SK-N-SH (cell line): ENCODE data around the gene PRSS56. TPM values are rescaled to one million over a fixed set of nuclear protein-coding genes. Genes with fewer than 3 reads are reported as not detected.

Source experiments
- CTCF ChIA-PET: fragments of 300-600, 350-600 bp; formaldehyde crosslinking; extraction: SDS; loops from one replicate; lab custom pipeline; 2021; lab: Yijun Ruan, JAX
- POLR2A ChIA-PET: fragments of 350-600 bp; sonication (Branson Sonifier 250); formaldehyde crosslinking; extraction: SDS; loops from one replicate; lab custom pipeline; 2020; ENCODE audit warnings: antibody characterized with exemption, inconsistent platforms; lab: Yijun Ruan, JAX
- DNase-seq: peaks from one replicate; pipeline ENCODE4 v3.0.0; 2012
- H2AFZ ChIP-seq: fragments of 200-600 bp; sonication (generic); 2 replicates; pipeline ENCODE4 v1.8.1; 2016; ENCODE audit warnings: antibody characterized with exemption, mild to moderate bottlenecking, low read depth
- H3F3A ChIP-seq: fragments of 200-600 bp; sonication (generic); replicated peaks from 2 replicates; pipeline ENCODE3; 2016; ENCODE audit warnings: antibody characterized with exemption, mild to moderate bottlenecking; ENCODE audit not compliant: insufficient read depth
- H3K27ac ChIP-seq, 2 experiments: fragments of 200-500 bp in 1 of 2; fragments of 200-600 bp in 1 of 2; sonication (Bioruptor generic) in 1 of 2; sonication (generic), shearing (Covaris generic) in 1 of 2; 2 replicates each; pipeline versions ENCODE4 v1.5.1 to v1.6.1; 2014 to 2016; ENCODE audit warnings: low read depth in 2 of 2, inconsistent platforms in 1 of 2, low read length in 1 of 2, mild to moderate bottlenecking in 1 of 2, mixed read lengths in 1 of 2
- H3K27me3 ChIP-seq: fragments of 200-600 bp; sonication (generic), shearing (Covaris generic); 2 replicates; pipeline ENCODE4 v1.6.1; 2016; ENCODE audit warnings: mixed run types; ENCODE audit not compliant: insufficient read depth
- H3K36me3 ChIP-seq, 2 experiments: fragments of 200-500 bp in 1 of 2; fragments of 200-600 bp in 1 of 2; sonication (Bioruptor generic) in 1 of 2; sonication (generic) in 1 of 2; replicated peaks in 1 of 2; 2 replicates each; pipeline versions ENCODE3 to v1.5.1; 2014 to 2016; ENCODE audit warnings: low read length in 1 of 2, mild to moderate bottlenecking in 1 of 2; ENCODE audit not compliant: insufficient read depth in 2 of 2, control insufficient read depth in 1 of 2
- H3K4me1 ChIP-seq, 2 experiments: fragments of 200-500 bp in 1 of 2; fragments of 200-600 bp in 1 of 2; sonication (Bioruptor generic) in 1 of 2; sonication (generic), shearing (Covaris generic) in 1 of 2; 2 replicates each; pipeline versions ENCODE4 v1.5.1 to v1.6.1; 2014 to 2016; ENCODE audit warnings: low read depth in 1 of 2, low read length in 1 of 2, mixed run types in 1 of 2; ENCODE audit not compliant: insufficient read depth in 2 of 2, control insufficient read depth in 1 of 2
- H3K4me2 ChIP-seq: fragments of 200-600 bp; sonication (generic), shearing (Covaris generic); 2 replicates; pipeline ENCODE4 v1.6.1; 2017; ENCODE audit warnings: mixed run types
- H3K4me3 ChIP-seq, 2 experiments: fragments of 200-500 bp in 1 of 2; fragments of 200-600 bp in 1 of 2; sonication (Bioruptor generic) in 1 of 2; sonication (generic), shearing (Covaris generic) in 1 of 2; 2 replicates each; pipeline versions ENCODE4 v1.5.1 to v1.8.1; 2014 to 2016; ENCODE audit warnings: low read depth in 2 of 2, inconsistent platforms in 1 of 2, low read length in 1 of 2, mild to moderate bottlenecking in 1 of 2, mixed read lengths in 1 of 2, moderate library complexity in 1 of 2
- H3K79me2 ChIP-seq: fragments of 200-600 bp; sonication (generic); 2 replicates; pipeline ENCODE4 v1.8.1; 2017; ENCODE audit warnings: mild to moderate bottlenecking; ENCODE audit not compliant: insufficient read depth
- H3K9ac ChIP-seq: fragments of 200-600 bp; sonication (generic); 2 replicates; pipeline ENCODE4 v1.6.1; 2017; ENCODE audit warnings: mixed run types
- H3K9me2 ChIP-seq: fragments of 200-600 bp; sonication (generic); 2 replicates; pipeline ENCODE4 v1.6.1; 2017; ENCODE audit warnings: mixed run types
- H3K9me3 ChIP-seq: fragments of 200-600 bp; sonication (generic); 2 replicates; pipeline ENCODE4 v1.6.1; 2017; ENCODE audit warnings: mixed run types, mild to moderate bottlenecking, moderate library complexity
- H4K20me1 ChIP-seq: fragments of 200-600 bp; sonication (generic); 2 replicates; pipeline ENCODE4 v1.6.1; 2017; ENCODE audit warnings: mild to moderate bottlenecking, mixed run types; ENCODE audit not compliant: insufficient read depth
- CHD2 ChIP-seq: fragments of 150-350 bp; IDR thresholded peaks from 2 replicates; pipeline ENCODE4 v1.6.1; 2018; ENCODE audit warnings: low read length; ENCODE audit not compliant: partially characterized antibody
- EP300 ChIP-seq, 2 experiments: IDR thresholded peaks; 2 replicates each; pipeline versions ENCODE4 v1.4.0 to v1.6.1; 2012; ENCODE audit warnings: borderline replicate concordance in 1 of 2, low read depth in 1 of 2, low read length in 1 of 2
- EZH2phosphoT487 ChIP-seq: fragments of 200-600 bp; sonication (generic); IDR thresholded peaks from 2 replicates; pipeline ENCODE4 v1.6.1; 2017; ENCODE audit warnings: low read depth, mixed run types, mild to moderate bottlenecking, antibody characterized with exemption, moderate library complexity, borderline replicate concordance
- GABPA ChIP-seq: IDR thresholded peaks from 2 replicates; pipeline ENCODE4 v1.4.0; 2012; ENCODE audit warnings: low read depth, mild to moderate bottlenecking
- MAX ChIP-seq: IDR thresholded peaks from 2 replicates; pipeline ENCODE4 v1.4.0; 2012; ENCODE audit warnings: low read depth
- MXI1 ChIP-seq: IDR thresholded peaks from 2 replicates; pipeline ENCODE4 v1.6.1; 2012; ENCODE audit warnings: mild to moderate bottlenecking, low read depth, low read length, improper control_type of control experiment
- PBX3 ChIP-seq: IDR thresholded peaks from 2 replicates; pipeline ENCODE4; 2012
- RCOR1 ChIP-seq: fragments of 150-350 bp; IDR thresholded peaks from 2 replicates; pipeline ENCODE4 v1.6.1; 2017; ENCODE audit warnings: antibody characterized with exemption, low read length
- REST ChIP-seq: IDR thresholded peaks from 2 replicates; pipeline ENCODE4 v1.6.1; 2012; ENCODE audit warnings: mild to moderate bottlenecking, low read depth, low read length, moderate library complexity
- RFX5 ChIP-seq: IDR thresholded peaks from 2 replicates; pipeline ENCODE4 v1.6.1; 2012; ENCODE audit warnings: mild to moderate bottlenecking, improper control_type of control experiment, low read length
- SIN3A ChIP-seq: IDR thresholded peaks from 2 replicates; pipeline ENCODE4 v1.6.1; 2012; ENCODE audit warnings: low read depth, mild to moderate bottlenecking, low read length, moderate library complexity, borderline replicate concordance
- SMC3 ChIP-seq: IDR thresholded peaks from 2 replicates; pipeline ENCODE4 v1.6.1; 2012; ENCODE audit warnings: low read depth, low read length, improper control_type of control experiment
- TAF1 ChIP-seq: IDR thresholded peaks from 2 replicates; pipeline ENCODE4 v1.6.1; 2012; ENCODE audit warnings: low read depth, mild to moderate bottlenecking, low read length, moderate library complexity, borderline replicate concordance
- TCF12 ChIP-seq: IDR thresholded peaks from 2 replicates; pipeline ENCODE4 v1.4.0; 2012
- TEAD4 ChIP-seq: IDR thresholded peaks from 2 replicates; pipeline ENCODE4 v1.4.0; 2012; ENCODE audit warnings: mild to moderate bottlenecking, borderline replicate concordance; ENCODE audit not compliant: insufficient read depth
- USF1 ChIP-seq: IDR thresholded peaks from 2 replicates; pipeline ENCODE4 v1.4.0; 2012; ENCODE audit warnings: low read depth, borderline replicate concordance
- USF2 ChIP-seq: fragments of 150-350 bp; IDR thresholded peaks from 2 replicates; pipeline ENCODE4 v1.6.1; 2017; ENCODE audit warnings: antibody characterized with exemption, low read length, low read depth, borderline replicate concordance
- ZBTB33 ChIP-seq: IDR thresholded peaks from 2 replicates; pipeline ENCODE4 v1.4.0; 2012; ENCODE audit warnings: low read depth, borderline replicate concordance
- WGBS: methylation state at CpG from one replicate; pipeline ENCODE4 v1.1.6; 2017; ENCODE audit warnings: low lambda C conversion rate; 5-methylcytosine and 5-hydroxymethylcytosine counted together
- polyA plus RNA-seq, 3 experiments: library from polyadenylated mRNA; depleted of rRNA; stranded (reverse); fragments of >200 nt; gene quantifications; 2 replicates each; pipeline ENCODE4 v1.2.3, GENCODE V29; 2012

Gene PRSS56
- polyA plus RNA-seq, 1 of the 3 experiments (the other 2 are of a cell fraction): not detected

GRCh38 chr2:232504438-232504837 lies 15.8 kb upstream of the PRSS56 start:
- Histone ChIP-seq H3K4me1 (peaks cover 0 to 45% of the 10 kb centered on the region in 2 experiments; a peak in 1 of 4 replicates), H3K36me3 (no peaks in the 10 kb centered on the region), H3K4me2 (no peak overlapping the region), H3F3A (no peaks in the 10 kb centered on the region), H3K27ac (no peak overlapping the region), H3K9me2 (no peaks in the 10 kb centered on the region), H3K9me3 (no peaks in the 10 kb centered on the region), H4K20me1 (no peaks in the 10 kb centered on the region), H2AFZ (no peak overlapping the region), H3K79me2 (no peaks in the 10 kb centered on the region), H3K27me3 (peaks cover 23% of the 10 kb centered on the region), H3K4me3 (no peak overlapping the region), H3K9ac (no peak overlapping the region)
- WGBS: 94% methylated on average over 2 of the region's 2 CpGs
- ChIA-PET POLR2A (no interaction called here), CTCF (interaction anchor here (0.9 to 3.1 kb wide), 5 partner anchors 17 to 61 kb away, joined by 3 to 11 read pairs (median 3); no protein-coding TSS in a partner anchor)
- DNase-seq: no peak
- no peak for TF ChIP-seq USF2
- no peak for TF ChIP-seq RCOR1
- TF ChIP-seq CHD2: no peak
- TF ChIP-seq SMC3: no peak
- TF ChIP-seq USF1: no peak
- TF ChIP-seq TEAD4: no peak
- no peak for TF ChIP-seq ZBTB33
- no peak for TF ChIP-seq SIN3A
- TF ChIP-seq PBX3: no peak
- TF ChIP-seq MAX: no peak
- no peak for TF ChIP-seq GABPA
- TF ChIP-seq TAF1: no peak
- no peak for TF ChIP-seq RFX5
- TF ChIP-seq EZH2phosphoT487: no peak
- TF ChIP-seq REST: no peak
- no peak for TF ChIP-seq TCF12
- no peak for TF ChIP-seq MXI1
- TF ChIP-seq EP300 (IDR thresholded peaks at IDR 0.05; ENCODE audit: borderline replicate concordance in 1 of 2, low read depth in 1 of 2, low read length in 1 of 2): no peak
